GM21825 (cell line): ENCODE results near the gene EID2B.

Experiments
- ATAC-seq: cut with Tn5 transposase; IDR thresholded peaks from one replicate; pipeline ENCODE4 v1.9.1; 2021; ENCODE audit warnings: mild to moderate bottlenecking, moderate library complexity; ENCODE audit not compliant: unreplicated experiment

Gene EID2B, protein sequence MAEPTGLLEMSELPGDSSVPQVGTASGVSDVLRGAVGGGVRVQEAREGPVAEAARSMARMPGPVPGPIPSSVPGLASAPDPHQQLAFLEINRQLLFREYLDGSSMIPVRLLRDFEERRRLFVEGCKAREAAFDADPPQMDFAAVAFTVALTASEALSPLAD

DNA sequence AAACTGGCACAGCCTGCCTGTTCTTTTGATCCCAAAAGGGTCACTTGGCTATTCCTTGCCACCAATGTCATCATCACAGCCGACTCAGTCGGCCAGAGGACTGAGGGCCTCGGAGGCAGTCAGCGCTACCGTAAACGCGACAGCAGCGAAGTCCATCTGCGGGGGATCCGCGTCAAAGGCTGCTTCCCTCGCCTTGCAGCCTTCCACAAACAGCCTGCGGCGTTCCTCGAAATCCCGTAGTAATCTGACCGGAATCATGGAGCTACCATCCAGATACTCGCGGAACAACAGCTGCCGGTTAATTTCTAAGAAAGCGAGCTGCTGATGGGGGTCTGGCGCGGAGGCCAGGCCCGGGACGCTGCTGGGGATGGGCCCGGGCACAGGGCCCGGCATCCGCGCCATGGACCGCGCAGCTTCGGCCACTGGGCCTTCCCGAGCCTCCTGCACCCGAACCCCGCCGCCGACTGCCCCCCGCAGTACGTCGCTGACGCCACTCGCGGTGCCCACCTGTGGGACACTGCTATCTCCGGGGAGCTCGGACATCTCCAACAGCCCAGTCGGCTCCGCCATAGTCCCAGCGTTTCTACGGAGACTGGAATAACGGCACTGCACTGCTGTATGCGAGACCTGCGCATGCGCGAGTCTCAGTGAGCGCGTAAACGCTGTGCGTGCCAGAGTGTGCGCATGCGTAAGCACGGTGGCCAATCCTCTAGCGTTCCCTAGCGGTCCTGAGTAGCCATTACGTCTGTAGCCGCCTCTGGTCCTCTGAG is at the start of gene EID2B:
TSS of gene EID2B (minus strand) at position 620 of the 770 bp plus-strand sequence. CDS start at position 570, 50 bp downstream.
- ATAC-seq, result peak; percentile 73

DNA sequence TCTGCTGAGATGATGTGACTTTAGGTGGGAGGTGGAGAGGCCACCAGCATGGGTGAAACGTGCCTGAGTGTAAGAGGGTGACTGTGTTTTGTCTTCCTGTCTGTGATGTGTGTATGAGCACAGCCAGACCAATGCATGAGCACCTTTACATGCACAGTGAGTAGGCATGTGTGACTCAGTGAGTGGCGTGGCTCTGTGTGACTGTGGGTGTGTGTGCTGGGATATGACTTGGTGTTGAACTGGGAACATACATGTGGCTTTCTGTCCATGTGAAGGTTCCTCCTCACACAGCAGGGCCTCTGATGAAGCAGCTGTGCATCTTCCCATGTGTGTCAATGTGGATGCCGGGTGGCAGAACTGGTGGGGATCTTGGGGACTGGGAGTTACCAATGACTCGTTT is 49.8 kb upstream of the EID2B start:
- no peak for ATAC-seq

DNA sequence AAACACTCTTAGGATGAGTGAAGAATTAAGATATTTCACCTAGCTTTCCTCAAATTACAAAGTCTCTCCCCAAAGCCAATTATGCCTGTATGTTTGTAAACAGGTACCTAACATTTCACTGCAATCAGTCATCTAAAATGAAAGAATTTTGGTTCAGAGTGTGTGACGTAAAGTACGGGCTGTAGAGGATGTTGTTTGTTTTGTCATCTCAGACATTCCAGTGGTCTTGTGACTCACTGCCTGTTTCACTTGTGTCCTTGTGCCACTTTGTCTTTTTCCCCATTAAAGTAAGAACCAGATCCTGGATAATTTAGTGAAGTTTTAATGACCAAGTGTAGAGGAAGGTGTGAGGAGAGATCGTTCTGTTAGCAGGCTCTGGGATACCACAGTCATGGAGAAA is 36.0 kb upstream of the EID2B start:
- no peak for ATAC-seq

DNA sequence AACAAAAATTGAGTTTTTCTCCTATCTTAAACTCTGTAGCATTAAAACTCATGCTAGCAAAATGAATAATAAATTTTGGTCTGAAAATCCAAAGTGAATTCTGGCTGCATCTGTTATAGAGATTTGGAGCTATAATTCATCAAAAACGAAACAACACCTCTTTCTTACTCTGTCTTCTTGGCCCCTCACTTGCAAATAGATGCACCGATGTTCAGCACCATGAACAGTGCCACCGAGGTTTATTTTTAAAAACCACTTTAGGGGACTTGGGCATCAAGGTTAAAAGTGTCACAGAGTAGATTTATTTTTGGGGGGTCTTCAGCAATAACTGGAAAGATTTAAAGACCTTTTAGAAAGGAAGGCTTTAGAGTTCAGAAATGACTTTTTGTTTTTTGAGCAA is 33.4 kb upstream of the EID2B start:
- ATAC-seq, result no peak

DNA sequence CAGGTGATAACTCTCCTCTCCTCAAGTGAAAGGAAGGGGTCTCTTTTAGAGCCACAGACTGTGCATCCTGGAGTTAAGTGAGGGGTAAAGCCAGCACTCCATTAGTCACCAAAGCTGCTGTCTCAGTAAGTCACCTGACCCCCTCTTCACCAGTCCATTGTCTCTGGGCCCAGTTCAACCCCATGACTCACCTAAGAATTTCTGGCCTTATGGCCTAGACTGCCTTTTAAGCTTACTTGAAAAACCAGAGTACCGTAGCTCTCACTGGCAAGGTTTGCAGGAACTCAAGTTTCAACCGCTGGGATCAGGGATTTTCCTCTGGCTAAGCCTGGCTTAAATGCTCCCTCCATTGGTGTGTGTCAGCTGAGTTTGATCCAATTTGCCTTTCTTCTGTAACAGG is 30.8 kb upstream of the EID2B start:
- no peak for ATAC-seq

DNA sequence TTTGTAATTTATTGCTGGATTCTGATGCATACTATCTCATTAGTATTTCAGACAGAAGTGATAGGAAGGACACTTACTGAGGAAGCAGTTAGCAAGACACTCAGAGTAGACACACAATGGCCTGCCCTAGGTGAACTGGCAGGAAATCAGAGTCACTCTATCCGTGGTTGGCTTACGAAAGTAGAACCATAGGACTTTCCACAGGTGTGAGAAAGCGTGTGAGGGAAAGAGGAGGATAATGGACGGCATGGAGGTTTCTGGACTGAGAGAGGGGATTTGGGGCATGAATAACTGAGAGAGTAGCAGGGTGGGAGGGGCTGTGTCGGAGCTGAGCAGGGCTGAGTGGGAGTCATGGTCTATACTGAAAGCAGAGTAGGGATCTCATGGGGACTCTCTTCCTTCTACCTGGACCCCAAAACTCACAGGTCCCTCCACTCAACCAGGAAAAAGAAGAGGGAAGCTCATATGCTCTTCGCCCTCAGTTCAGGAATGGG is 26.0 kb upstream of the EID2B start:
- no peak for ATAC-seq

DNA sequence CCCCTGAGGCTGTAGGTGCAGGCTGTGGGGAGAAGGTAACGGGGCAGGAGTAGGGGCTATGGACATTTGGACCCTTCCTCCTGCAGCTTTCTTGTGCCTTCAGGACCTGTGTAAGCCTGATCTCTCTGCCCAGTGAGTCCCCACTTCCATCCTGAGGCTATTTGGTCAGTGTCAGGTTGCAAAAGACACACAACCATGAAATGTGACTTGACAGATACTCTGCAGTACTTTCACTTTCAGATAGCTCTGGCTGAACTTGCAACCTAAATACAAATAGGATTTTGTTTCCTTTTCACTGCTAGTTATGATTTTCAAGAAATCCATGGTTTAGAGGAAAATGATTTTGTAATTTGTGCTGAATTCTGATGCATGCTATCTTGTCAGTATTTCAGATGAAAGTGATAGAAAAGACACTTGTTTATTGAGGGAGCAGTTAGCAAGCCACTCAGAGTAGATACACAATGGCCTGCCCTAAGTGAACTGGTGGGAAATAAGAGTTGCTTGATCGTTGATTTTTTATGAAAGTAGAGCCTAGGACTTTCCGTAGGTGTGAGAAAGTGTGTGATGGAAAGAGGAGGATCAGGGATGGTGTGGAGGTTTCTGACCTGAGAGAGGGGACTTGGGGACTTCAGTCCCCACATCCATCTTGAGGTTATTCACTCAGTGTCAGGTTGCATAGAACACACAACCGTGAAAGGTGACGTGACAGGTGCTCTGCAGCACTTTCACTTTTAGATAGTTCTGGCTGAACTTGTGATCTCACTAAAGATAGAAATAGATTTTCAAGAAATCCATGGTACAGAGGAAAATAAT is 25.4 kb upstream of the EID2B start:
- peak; percentile 48 for ATAC-seq

DNA sequence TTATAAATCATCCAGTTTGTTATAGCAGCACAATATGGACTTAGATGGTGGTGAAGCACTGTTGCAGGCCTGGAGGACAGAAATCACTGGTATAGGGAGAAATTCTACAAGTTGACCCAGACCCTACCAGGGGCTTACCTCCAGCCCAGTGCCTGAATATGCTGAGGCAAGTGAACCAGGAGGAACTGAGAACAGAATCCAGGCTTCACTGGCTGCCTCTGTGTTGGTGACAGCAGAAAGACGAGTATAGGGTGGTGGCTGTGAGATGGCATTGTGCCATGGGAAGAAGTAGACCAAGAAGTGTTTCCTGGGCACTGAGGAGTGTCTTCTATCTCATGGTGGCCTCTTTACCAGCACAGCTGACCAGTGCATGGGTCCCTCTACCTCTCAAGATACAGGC is 23.2 kb upstream of the EID2B start:
- no peak for ATAC-seq

DNA sequence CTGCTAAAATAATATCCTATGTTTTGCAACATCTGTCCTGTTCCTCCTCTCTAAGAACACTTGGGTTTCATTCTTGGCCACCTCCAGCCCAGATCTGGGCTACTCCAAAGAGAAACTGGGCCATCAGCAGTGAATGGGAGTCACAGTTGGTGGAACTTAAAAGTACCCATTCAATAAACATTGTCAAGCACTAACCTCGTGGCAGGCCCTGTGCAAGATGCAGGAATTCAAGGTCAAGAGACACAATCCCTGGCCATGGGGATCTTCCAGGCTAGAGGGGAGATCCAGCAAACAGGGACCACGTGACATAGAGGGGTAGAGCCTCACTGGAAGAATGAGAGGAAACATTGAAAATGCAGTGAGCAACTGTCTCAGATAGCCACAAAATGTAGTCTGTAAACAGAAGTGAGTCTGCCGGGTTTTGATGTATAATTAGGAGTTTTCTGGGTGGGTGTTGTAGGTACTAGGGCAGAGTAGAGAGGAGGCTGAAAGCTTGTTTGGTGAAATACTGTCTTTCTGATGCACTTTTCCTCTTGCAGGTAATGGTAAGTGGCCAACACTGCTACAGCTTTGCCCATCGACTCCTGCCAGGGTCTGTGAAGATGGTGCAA is 22.2 kb upstream of the EID2B start:
- ATAC-seq, result no peak

DNA sequence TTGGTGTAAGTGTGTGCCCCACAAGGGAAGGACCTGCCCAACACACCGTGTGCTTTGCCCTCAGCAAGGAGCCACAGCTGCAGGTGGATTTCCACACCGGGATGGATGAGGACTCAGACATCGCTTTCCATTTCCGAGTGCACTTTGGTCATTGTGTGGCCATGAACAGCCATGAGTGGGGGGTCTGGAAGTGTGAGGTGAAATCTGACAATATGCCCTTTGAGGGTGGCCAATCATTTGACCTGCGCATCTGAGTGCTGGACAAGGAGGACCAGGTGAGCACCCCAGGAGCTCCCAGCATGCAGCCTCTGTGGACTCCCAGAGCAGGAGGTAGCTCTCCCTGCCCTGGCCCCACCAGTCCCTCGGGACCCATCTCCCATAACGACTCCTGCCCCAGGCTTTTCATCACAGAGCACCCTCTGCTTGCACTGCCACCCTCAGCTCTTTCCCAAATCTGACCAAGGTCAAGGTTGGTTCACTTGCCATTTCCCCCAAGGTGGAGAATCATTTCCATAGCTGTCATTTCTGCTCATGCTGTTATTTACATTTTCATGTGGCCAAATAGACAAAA is 20.5 kb upstream of the EID2B start:
- ATAC-seq, result no peak

DNA sequence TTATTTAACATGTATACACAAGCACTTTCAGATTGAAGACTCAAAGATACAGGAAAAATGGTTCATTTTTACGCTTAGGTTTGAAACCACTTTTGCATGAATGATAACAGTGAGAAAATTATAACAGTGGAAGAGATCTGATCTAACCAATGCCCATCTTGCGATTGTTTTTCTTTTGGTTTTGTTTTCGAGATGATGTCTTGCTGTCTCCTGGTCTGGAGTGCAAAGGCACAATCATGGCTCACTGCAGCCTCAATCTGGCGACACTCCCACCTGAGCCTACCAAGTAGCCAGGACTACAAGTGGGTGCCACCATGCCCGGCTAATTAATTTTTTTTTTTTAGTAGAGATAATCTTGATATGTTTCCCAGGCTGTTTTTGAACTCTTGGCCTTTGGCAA is 17.5 kb upstream of the EID2B start:
- ATAC-seq, result no peak

DNA sequence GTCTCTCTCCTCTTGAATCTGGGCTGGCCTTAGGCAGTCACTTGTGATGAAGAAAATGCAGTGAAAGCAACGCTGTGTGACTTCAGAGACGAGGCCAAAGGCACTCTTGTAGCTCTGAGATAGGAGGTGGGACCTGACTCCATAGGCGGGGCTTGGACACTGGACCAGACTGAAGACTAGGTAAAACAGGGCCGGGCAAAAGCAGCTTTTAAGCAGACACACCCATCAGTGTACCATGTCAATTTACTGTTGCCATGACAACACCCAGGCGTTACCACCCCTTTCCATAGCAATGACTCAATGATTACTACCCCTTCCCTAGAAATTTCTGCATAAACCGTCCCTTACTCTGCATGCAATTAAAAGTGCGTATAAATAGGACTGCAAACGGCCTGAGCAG is 13.9 kb upstream of the EID2B start:
- ATAC-seq, result no peak

DNA sequence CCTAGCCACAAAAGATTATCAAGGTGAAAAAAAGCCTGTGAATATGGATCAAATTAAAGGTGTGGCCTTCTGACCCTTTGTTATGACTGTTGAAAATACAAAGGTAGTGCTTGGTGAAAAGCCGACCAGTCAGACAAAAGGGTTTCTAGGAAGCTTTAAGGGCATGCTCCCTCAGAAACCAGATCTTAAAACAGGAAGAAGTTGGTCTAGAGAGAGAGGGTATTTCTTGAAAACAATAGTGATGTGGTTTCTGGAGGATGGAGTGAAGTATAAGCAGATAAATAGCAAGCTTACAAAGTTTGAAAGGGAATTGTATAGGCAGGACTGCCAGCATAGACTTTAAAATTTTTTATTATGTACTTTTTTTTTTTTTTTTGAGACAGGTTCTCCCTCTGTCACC is 12.3 kb upstream of the EID2B start:
- ATAC-seq, result no peak

DNA sequence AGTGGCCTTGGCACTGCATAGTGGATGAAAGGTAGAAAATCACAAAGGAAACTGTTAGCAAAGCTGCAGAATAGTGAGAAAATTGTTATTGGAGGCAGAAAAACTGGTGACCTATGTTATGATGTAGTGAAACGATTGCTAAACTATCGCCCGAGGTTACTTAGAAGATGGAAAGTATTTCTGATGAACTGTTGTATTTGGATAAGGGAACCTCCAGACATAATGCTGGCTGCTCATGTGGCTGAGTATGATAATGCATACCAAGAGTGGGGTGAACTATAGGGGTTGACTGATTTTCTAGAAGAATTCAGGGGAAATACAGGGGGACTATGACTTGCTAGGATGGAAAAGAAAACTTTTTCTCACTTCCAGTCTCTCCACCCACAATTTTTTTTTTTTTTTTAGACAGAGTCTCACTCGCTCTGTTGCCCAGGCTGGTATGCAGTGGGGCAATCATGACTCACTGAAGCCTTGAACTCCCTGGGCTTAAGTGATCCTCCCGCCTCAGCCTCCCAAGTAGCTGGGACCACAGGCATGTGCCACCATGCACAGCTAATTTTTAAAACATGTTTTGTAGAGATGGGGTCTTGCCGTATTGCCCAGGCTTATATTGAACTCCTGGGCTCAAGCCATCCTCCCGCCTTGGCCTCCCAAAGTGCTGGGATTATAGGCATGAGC is 11.7 kb upstream of the EID2B start:
- no peak for ATAC-seq

DNA sequence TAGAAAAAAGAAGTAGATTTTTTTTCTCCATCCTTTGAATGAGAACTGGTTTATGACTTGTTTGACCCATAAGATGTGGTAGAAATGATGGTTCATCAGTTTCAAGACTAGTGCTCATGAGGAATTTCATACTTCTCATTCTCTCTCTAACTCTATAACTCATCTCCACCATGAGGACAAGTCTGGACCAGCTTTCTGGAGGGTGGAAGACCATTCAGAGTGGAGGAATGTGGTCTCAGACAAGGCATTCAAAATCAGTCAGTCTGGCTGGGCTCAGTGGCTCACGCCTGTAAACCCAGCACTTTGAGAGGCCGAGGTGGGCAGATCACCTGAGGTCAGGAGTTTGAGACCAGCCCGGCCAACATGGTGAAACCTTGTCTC is 10.8 kb upstream of the EID2B start:
- no peak for ATAC-seq

DNA sequence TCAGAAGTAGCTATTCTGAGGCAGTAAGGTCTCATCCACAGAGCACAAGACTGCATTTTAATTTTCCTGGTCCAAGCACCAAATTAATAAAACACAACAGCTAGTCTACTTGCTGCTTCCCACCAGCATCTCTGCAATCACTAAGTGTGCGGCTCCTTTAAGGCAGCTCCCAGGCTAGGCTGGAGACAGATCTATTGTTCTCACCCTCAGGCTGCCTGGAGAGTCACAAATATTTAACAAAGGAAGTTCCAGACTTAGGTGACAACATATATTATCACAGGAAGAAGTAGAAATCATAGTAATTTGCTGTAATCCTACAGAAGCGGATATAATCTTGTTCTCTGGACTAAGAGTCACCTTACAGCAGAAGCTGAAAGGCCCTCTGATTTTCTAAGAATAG is 9.6 kb upstream of the EID2B start:
- no peak for ATAC-seq

DNA sequence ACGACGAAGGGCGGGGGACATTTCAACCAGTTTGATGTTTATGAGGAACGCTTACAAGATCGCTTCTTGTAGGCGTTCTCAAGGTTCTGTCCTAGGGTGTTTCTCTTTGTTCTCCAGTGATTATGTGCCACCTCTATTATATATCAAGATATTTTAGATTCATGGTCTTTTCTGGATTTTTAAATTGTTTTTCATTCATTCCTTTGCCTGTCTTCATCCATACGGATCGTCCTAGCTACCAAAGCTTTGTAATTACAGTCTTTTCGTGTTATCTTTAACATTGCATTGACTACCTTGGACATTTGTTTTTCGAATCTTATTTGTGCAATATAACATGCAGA is 7.7 kb upstream of the EID2B start:
- ATAC-seq, result no peak

DNA sequence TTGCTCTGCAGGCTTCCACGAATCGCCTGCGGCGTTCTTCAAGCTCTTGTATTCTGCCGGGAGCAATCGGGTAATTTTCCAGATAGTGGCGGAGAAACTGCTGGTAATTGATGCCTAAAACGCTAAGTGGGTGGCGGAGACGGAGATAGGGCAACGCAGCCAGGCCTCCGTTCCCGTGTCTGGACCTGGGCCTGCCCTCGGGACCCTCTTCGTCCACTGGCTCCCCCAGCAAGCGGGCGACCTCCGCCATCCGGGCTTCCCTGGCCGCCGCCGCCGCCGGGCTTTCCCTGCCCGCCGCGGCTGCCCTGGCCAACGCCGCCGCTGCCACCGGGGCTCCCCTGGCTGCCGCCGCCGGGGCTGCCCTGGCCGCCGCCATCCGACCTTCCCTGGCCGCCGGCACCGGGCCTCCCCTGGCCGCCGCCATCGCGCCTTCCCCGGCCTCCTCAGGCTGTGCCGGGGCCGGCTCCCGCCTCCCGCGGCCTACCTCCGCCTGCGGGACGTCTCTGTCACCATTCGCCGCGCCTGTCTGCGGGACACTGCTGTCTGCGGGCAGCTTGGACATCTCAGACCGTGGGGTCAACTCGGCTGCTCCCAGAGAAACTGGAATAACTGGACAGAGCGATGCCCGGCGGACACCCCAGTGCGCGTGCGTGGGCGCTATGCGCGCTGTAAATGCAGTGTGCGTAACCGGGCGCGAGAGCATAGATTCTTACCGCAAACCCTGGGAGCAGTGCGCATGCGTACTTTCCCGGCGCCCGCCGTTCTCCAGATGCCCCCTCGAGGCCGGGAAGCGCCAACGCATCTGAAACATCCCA is 7.1 kb upstream of the EID2B start, which contains the start of gene EID2:
TSS of gene EID2 (minus strand) at position 644 of the 815 bp plus-strand sequence. CDS start at position 562, 82 bp downstream.
- peak; percentile 84 for ATAC-seq

DNA sequence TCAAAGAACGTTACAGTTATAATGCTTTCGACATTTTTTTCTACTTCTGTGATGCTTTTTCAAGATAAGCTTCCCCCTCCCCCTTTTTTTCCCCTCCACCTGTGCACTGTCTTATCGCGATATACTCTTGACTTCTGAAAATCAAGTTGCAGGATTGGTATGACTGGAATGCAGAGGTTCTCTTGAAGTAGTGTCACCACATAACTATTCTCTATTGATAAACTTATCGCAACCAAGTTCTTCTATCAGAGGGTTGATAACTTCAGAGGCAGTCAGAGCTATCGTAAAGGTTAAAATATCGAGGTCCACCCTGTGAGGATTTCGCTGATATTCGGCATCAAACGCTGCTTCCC is 6.5 kb upstream of the EID2B start:
- no peak for ATAC-seq

DNA sequence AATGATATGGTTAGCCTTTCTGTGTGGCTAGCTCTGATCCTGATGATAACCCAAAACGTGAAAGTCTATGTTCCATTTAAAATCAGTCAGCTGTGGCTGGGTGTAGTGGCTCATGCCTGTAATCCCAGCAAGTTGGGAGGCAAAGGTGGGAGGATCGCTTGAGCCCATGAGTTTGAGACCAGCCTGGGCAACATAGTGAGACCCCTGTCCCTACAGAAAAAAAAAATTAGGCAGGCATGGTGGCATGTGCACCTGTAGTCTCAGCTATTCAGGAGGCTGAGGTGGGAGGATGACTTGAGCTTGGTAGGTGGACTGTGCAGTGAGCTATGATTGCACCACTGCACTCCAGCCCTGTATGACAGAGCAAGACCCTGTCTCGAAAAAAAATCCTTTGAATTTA is 1.1 kb upstream of the EID2B start:
- no peak for ATAC-seq
